ENCODE measurements around the gene EPHB3.

Gene EPHB3

DNA sequence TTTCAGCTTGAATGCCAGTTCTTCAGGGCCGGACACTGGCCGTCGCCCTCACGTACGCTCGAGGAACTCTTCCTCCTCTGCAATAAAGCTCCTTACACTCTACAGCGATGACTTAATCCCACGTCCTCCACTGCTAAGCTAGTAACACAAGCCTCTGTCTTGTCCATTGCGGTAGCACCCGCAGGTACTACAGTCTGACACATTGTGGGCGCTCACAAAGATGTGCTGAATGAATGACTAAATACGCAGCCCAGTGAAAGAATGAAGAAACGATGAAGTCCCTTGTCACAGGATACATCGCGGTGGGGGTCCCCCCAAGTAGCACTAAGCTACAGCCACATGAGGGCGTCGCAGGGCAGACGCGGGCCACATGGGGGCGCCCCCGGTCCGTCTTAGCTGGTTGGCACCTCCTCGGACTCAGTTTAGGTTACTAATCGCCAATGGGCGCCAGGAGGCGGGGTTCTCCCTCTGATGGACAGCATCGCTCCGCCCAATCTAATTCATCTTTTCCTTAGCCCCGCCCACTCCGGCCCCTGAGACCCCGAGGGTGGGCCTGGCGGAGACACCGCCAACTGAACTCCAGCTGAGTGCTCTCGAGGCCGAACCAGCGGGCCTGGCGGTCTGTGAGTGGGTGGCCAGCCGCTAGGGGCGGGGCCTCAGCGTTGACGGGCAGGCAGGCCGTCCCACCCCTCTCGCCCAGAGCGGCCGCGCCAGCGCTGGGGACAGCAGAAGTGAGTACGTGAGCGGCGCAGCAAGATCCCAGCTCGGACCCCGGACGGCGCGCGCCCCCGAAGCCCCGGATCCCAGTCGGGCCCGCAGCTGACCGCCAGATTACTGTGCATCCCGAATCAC, at the start of gene EPHB3:
TSS of gene EPHB3 (plus strand) at position 725 of the 852 bp plus-strand sequence. CDS start 451 bp downstream, outside the sequence.
- DNase-seq (ENCODE audit: low spot score): peak; percentile 100

DNA sequence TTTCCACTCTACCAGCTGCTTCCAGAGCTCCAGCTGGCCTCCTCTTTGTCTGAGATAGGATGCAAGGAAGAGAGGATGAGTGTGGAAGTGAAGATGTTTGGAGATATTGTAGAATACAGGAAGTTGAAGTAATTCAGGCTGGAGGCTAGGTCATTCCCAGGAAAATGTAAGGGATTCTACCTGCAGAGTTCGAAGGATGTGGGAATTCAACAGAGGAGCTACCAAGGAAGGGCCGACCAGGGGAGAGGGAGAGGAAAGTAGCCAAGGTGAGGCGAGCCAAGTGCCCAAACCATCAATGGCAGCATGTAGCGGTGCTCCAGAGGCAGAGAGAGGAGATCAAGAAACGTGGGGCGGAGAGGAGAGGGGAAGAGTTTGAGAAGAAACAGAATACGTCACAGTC, 49.0 kb upstream of the EPHB3 start:
- no peak for DNase-seq (ENCODE audit: low spot score)

DNA sequence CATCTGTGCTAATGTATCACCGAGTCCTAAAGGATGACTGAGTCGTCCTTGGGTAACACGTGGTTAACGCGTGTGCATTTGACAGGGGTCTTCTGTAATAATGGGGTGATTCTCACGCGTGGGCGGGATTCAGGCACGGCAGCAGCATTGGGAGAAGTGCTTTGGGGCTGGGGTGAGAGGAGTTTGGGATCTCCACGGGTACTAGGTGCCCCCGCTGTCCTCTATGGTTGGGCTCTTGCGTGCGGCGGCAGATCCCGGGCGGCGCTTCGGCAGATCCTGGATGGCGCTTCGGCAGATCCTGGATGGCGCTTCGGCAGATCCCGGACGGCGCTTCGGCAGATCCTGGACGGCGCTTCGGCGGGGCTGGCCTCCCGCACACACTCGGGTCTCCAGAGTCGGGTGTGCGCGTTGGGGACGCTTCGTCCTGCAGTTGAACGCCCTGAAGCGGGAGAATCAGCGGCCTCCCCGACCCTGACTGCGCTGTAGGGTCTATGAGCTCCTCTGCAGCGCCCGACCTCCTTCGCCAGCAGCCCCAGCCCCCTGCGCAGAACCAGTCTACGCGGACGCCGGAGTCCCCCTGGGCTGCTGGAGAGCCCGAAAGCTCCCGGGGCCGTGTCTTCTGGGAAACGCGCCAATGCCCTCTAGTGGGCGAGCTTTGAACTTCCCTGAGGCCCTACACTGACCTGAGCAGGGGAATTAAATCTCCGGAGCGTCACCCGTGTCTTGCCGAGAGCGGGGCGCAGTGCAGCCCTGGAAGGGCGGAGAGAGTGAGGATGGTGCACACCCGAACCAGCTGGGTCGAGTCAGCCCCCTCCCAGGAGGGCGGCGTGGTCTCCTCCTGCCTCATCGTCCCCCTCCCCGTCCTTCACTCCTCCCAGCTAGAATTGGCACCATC, 48.1 kb upstream of the EPHB3 start:
- peak; percentile 63 for DNase-seq (ENCODE audit: low spot score)

DNA sequence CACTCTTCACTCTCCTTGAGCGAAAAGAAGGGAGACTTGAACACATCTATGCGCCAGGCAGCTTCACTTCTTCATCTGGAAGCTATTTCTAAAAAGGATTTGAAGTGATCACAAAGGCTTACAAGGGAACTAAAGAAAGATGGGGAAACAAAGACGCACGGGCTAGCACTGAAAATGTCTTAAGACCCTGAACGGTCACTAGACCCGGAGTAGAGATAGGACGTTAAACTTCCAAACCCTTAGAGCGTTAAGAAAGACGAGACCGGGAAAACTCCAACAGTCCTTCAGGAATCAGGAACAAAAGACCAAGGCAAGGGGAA, 47.5 kb upstream of the EPHB3 start:
- DNase-seq (ENCODE audit: low spot score): peak; percentile 19

DNA sequence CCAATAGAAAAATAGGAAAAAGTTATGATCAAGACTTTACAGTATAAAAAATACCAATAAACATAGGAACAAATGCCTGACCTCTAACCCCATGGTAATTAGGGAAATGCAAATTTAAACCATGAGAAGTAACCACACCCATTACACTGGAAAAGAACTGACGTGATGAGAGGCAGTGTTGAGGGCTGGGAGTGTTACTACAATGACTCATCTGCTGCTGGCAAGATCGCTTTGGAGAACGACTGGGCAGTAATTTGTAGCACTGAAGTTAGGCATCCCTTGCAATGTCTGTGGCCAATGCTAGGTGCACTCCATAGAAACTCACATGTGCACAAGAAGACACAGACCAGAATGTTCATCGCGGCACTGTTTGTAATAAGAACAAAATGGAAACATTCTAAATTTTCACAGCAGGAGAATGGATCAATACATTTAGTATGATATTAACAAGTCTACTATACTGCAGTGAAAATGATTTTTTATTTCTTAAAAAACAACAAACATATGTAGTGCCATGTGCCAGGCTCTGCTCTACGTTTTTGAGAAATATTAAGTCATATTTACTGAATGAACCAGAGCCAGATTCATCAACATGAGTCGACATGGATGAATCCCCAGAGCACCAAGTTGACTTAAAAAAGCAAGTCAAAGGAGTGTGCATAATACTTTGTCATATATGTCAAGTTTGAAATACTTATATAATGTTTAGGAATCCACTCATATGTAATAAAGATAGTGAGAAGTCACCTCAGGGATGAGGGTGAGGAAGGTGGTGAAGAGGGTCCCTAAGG, 37.6 kb upstream of the EPHB3 start:
- no peak for DNase-seq (ENCODE audit: low spot score)

DNA sequence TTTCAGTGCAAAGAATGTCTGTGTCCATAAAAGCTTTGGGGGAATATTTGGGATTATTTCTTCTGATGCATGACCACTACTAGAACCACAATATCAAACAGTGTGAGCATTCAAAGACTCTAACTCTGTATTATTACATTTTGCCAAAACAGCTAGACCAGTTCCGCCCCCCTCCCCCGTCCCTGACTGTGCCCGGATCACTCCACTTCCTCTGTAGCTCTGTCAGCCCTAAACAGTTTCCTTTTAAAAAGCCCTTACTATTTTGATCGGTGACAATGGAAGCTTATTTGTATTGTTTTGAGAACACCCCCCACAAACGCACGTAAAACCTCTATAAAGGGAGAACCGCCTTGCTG, 36.6 kb upstream of the EPHB3 start:
- DNase-seq (ENCODE audit: low spot score): no peak

DNA sequence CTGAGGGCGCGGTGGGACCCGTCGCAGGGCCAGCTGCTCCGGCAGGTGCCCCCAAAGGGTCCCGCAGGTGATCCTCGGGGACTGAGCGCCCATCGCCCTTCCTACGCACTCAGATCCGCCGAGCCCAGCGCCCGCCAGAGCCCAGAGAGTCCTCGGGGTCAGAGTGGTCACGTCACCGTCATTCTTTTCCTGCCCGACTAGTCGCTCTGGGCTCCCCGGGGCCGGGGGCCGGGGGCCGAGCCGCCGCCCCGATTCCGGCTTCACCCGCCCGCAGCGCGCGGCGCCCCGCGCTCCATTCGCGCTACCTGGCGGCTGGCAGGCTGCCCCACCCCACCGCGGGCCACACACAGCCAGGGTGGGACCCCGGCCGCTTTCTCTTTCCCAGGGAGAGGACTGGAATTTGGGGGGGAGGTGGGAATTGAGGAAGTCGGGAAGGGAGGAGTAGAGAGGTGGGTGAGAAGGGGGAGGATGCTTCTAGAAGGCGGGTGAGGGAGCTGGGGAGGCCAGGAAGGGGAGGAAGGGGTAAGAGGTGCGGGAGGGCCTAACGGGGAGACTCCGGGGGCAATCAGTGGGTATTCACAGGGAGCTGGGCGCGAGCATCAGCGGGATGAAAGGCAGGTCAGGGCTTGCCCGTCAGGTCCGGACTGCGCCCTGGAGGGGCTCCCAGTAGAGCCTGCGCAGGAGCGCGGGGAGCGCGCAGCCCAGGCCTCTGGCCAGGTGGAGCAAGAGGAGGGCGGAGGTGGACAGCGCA, 36.1 kb upstream of the EPHB3 start:
- no peak for DNase-seq (ENCODE audit: low spot score)

DNA sequence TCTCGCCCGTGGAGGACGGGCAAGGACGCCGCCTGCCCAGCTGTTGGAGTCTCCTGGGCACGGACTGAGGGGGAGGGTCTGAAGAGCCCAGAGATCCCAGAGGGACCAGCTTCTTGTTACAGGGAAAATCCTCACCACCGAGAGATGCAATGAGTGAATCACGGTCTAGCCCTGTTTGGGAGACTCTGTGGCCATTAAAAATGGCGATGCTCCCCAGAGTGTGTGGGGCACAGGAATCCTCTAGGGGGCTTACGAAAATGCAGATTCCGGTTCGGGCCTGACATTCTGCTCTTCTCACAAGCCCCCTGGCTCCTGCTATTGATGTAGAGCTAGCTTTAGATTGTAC, 35.5 kb upstream of the EPHB3 start:
- no peak for DNase-seq (ENCODE audit: low spot score)

DNA sequence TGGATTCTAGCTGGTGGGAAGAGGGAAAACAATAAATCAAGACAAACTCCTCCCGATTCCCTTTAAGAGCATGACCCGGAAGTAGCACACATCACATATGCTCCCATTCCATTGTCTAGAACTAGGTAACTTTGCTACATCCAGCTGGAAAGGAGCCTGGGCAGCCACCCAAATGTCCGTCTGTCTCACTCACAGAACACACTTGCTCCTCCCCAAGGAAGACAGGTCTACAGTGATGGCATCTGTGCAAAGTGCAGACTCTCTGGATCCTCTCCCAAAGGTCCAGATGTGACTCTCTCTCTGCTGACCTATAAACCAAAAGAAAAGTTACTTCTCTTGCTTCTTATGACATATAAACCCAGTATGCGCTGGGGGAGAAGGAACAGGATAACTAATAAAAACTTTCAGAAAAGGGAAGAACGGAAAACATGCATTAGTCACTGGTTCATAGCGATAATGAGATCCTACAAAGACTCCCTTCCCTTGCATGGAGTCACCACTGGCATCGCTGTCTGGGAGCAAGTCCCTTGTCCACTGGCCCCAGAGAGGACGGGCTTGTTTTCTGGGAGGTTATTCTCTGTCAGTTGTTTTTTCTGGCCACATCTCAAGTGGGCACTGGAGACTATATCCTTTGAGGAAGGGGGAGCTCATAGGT, 29.8 kb upstream of the EPHB3 start:
- DNase-seq (ENCODE audit: low spot score): no peak

DNA sequence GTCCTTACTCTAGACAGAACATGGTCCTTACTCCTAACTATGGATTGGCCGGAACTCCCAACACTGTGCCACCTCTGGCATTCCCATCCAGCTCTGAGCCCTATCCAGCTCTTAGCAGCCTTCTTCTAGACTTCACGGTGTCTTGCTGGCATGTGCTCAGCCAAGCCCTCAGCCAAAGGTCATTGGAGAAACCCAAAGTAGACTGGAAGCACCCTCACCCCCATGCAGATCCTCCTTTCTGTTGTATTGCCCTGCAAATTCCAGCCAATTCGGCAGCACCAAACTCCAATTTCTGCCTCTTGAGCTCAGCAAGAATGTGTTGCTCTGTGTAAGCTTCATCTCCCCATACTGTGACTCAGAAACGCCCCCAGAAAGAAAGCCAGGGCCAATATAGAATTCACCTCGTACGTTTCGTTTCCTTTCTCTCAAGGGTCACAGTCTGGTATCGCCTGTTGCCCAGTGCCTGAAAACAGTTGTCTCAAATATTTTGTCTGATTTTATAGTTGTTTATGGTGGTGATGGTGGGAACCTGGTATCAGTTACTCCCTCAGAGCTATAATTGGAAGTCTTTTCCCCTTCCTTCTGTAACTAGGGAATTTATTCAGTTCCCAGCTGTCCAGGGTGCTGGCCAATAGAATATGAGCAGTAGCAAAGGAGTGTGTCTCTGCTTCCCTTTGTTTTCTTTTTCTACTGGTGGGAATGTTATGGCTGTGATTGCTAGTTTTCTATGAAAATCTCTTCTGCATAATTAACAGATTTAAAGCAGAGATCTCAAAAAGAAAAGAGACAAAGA, 28.4 kb upstream of the EPHB3 start:
- no peak for DNase-seq (ENCODE audit: low spot score)

DNA sequence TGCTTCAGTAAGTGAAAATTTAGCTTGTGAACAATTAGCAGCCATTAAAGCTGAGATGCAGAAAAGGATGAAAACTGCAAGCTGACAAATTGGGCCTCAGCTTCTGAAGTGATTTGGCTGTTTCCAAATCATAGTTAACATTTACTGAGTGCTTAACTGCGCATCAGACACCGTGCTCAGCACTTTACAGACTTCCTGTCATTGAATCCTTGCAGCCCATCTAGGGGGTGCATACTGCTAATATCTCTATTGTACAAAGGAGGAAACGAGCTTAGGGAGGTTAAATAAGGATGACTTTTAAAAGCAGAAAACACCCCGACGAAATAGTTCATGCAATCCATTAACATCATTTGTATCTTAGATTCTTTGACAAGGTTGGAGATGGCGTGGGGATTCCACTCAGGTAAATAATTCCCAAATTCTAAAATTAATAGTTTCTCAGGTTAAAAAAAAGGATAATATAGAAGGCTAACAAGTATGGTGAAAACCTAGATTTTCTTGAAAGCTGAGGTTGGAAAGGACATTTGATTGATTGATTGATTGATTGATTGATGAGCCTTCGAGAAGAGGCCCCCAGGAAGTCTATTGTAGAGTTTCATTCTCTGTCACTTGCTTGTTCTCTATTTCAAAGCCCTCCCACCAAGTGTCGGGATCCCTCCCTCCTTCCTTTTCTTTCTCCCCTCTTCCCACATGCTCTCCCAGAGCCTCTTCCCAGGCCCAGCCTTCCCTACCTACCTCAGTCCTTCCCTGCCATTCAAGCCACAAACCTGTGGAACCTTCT, 23.5 kb upstream of the EPHB3 start:
- DNase-seq (ENCODE audit: low spot score): no peak

DNA sequence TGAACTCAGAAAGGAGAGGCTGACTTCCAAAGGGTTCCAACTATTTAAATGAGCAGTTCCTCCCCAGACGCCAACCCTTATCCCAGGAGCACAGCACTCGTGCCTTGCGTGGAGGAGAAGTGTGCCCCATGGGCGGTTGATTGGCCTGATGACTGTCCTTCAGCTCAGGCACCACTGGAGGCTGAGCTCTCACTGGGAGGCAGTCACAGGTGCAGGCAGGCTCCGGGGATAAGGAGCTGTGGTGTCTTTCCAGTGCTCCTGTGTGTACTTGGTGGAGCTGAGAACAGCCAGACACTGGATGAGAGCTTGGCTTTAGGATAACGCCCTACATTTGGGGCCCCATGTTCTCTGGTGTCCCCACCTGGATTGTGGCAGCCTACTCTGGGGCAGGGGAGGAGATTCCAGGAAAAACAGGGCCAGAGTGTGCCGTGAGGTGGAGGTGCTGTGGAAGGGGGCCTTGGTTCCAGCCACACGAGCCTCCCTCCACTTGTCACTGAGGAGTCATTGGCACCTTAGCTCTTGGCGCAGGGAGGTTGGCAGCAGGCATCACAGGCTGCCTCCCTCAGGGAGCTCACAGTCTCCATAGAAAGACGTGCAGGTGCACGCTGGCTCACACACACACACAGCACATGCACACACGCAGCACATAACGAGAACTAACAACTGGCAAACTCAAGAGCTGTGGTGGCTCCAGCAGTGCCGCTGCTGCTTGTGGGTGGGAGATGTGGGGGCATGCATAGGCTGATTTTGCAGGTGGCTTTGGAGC, 22.7 kb upstream of the EPHB3 start:
- no peak for DNase-seq (ENCODE audit: low spot score)

DNA sequence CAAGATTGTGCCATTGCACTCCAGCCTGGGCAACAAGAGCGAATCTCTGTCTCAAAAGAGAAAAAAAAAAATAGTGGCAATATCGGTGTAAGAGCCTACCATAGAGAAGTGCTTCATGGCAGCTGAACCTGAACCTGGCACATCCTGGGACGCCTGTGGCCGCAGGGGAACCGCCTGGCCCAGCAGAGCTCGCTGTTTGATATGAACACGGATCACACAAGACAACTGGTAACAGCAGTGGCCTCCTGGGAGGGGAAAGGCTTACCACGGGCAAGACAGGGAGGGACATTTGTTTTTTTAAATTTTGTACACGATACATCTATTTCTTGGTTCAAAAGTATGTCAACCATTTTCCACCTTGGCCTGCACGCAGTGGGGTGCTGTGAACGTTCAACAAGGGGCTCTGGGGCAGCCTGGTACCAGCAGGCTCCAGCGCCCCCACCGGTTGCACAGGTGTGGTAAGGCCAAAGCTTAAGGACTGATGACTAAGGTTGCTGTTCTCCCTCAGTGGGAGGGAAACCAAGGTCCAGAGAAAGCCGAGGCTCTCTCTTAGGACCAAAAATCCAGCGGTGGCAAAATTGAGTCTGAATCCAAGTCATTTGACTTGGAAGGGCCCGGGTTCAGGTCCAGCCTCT, 21.7 kb upstream of the EPHB3 start:
- DNase-seq (ENCODE audit: low spot score): no peak

DNA sequence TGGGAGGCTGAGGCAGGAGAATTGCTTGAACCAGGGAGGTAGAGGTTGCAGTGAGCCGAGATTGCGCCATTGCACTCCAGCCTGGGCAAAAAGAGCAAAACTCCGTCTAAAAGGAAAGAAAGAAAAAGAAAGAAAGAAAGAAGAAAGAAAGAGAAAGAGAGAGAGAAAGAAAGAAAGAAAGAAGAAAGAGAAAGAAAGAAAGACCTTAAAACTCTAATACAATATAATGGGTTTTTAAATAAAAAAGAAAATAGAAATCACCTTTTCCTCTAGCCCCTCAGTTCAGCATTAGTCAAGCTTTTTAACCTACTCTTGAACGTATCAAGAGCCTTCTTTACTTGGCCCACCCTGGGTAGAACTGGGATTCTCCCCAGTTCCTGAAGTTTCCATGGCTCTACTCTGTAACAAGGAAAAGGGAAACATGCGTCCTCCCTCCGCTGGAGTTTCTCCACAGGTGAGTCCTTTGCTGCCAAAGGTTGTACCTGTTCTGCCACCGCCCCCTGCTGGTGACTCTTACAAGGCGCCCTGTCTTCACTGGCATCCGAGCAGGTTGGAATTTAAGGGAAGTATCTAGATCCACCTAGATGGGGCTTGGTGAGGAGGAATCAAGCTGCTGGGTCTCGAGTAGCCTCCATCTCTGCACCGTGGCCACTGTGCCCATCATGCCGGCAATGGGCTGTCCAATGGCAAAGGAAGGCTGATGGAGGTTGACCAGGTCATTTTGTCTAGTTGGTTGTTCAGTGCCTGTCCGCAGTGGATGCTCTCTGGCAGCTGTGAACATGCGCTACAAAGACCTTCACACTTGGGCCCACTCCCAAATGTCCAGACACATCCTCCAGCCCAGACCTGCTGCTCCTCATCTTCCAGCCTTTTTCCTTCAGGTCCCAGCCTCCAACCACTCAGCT, 20.6 kb upstream of the EPHB3 start:
- peak; percentile 50 for DNase-seq (ENCODE audit: low spot score)

DNA sequence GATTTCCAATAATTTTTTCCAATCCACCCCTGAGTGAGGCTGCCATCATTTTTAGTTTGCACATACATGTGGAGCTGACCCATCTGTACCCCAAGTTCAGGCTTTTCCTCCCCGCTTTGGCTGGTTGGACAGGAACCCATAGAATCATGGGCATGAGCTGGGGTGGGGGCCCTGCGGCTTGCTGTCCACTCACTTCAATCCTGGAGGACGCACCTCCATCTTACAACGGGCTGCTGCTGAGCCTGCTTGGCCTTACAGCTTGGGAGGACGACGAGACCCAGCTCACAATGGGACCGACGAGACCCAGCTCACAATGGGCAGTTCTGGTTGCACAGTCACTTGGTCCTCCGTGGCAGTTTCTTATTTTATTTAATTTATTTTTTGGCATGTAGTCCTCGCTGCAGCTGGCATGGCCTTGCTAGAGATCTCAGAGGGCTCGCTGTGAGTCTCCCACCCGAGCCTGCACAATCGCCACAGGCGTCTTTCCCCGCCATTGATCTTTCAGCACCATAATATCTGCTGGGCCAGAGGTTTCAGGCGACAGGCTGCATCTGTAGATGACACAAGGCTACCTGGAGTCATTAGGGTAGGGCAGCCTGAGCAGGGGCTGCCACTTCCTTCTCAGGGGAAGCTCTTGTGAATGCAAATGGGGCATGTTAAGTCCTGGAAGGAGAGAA, 19.6 kb upstream of the EPHB3 start:
- DNase-seq (ENCODE audit: low spot score): no peak

DNA sequence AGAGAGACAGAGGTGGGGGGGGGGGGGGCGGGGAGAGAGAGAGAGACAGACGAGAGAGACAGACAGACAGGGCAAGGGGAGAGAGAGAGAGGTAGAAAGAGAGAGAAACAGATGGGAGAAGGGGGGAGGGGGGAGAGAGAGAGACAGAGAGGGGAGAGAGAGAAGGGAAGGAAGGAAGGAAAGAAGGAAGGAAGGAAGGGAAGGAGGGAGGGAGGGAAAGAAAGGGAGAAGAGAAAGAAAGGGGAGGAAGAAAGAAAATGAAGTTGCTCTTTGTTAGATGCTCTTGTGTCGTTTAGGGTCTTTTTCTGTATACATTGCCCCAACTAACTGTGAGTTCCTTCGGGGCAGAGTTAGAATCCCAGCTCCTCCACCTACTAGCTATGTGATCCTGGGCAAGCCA, 19.0 kb upstream of the EPHB3 start:
- no peak for DNase-seq (ENCODE audit: low spot score)

DNA sequence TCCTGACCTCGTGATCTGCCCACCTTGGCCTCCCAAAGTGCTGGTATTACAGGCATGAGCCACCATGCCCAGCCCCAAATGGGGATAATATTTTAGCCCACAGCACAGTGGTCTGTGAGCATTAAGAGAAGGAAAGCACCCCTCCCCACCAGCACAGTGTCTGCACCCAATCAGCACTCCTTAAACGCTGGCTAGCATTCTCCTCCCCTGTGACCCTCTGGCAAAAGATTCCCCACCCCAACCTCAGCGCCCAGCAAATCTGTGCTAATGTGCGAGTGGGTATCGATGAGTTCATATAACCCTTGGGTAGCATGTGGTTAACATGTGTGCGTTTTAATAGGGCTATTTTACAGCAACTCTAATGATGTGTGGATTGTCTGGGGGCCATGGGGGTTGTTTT, 18.3 kb upstream of the EPHB3 start:
- no peak for DNase-seq (ENCODE audit: low spot score)
